GM12874 (cell line): Measurements from ENCODE around the gene BRINP2.

ENCODE experiments used
- CTCF ChIP-seq: IDR thresholded peaks from 2 replicates; pipeline ENCODE4 v1.5.1; 2011; ENCODE audit warnings: low read depth, mild to moderate bottlenecking, control low read depth, low read length, moderate library complexity; ENCODE audit not compliant: insufficient read depth

BRINP2 gene

GRCh38 chr1:177239792-177240191 is 69.0 kb downstream of the BRINP2 start:
- TF ChIP-seq CTCF, result no peak

- no peak for TF ChIP-seq CTCF
These were observed 73.0 kb downstream of the BRINP2 start for GRCh38 chr1:177243773-177244172.

- no peak for TF ChIP-seq CTCF
These were observed 76.2 kb downstream of the BRINP2 start for GRCh38 chr1:177246710-177247580.

- no peak for TF ChIP-seq CTCF
These were observed 76.9 kb downstream of the BRINP2 start for GRCh38 chr1:177247623-177248176.

GRCh38 chr1:177248258-177248657 is 77.5 kb downstream of the BRINP2 start:
- TF ChIP-seq CTCF, result no peak

- no peak for TF ChIP-seq CTCF
These were observed 78.5 kb downstream of the BRINP2 start for GRCh38 chr1:177249231-177249630.

- TF ChIP-seq CTCF, result no peak
These were observed 82.1 kb downstream of the BRINP2 start for GRCh38 chr1:177252877-177253276.
